Activated CD8-positive, alpha-beta memory T cell treated with anti-CD3 and anti-CD28 coated beads for 4 hours (primary cell): ENCODE results near the gene ANKRD28.
"Not testable (repeated sequence)": the region's sequence is repeated elsewhere in the genome, so short reads cannot be mapped to it uniquely, and the experiment has no call there.

Experiments
- DNase-seq, 2 donors: peaks; one replicate each; pipeline ENCODE4 v3.0.0-alpha.2; 2020; ENCODE audit warnings: low read depth in 2 of 2

The ANKRD28 gene

DNA sequence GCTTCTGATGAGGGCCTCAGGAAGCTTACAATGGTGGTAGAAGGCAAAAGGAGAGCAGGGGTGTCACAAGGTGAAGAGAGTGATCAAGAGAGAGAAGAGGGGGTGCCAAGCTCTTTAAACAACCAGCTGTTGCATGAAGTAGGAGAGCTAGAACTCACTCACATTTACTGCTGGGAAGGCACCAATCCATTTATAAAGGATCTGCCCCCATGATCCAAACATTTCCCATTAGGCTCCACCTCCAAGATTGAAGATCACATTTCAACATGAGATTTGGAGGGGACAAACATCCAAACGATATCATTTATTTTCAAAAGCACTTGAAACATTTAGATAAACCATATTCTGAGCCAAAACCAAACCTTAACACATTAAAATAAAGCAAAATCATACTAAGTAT lies 26.3 kb downstream of the ANKRD28 start:
- DNase-seq, result no peak

DNA sequence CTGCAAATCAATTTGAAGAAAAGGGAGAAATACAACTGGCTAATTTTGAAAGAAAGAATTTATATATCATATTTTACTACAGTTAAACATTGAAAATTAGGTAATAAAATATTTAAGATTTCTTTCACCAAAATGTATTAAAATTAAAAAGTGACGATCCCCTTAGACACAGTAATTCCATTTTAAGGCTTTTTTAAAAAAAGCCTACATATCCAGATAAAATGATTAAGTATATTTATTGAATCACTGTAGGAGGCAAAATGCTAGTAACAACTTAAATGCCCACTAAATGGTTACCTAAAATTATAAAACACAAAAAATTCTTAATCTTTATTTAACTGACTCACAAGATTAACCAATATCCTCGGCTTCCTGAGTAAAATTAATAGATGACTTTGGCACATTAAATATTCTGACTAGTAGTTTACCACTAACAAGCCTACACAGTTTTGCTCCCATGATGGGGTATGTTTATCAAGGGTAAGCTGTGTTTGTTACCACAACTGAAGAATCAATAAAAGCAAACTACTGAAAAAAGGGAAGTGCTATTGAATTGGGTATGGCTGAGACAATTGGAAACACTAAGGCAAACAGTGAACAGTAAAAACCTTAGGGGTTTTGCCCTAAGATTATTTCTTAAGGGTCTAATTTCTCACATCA lies 28.4 kb downstream of the ANKRD28 start:
- no peak for DNase-seq

DNA sequence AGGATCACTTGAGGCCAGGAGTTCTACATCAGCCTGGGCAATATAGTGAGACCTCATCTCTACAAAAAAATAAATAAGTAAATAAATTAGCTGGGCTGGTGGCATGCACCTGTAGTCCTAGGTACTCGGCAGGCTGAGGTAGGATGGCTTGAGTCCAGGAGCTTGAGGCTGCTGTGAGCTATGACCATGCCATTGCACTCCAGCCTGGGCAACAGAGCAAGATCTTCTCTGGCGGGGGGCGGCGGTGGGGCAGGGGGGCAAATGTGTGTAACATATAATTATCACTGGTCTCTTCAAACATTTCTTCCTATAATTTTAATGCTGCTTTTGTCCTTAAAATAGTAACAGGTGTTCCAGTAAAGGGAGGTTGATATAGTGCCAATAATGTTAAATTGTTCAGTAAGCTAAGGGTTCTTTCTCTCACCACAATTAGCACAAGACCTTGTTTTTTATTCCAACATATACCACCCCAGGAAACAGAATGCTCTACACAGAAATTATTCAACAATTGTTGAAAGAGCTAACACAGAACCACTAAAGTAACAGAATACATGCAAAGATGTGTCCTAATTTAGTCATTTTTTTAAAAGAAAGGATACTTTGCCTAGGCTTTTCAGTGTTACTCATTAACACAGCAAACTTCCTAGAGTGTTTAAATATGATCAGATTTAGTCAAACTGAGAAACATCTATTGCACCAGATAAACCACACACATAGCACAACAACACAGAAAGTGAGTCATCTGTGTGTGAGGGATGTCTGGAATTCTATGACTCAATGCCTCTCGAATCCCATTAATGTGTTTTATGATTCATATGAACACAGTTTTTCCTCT lies 29.1 kb downstream of the ANKRD28 start:
- DNase-seq, result no peak

DNA sequence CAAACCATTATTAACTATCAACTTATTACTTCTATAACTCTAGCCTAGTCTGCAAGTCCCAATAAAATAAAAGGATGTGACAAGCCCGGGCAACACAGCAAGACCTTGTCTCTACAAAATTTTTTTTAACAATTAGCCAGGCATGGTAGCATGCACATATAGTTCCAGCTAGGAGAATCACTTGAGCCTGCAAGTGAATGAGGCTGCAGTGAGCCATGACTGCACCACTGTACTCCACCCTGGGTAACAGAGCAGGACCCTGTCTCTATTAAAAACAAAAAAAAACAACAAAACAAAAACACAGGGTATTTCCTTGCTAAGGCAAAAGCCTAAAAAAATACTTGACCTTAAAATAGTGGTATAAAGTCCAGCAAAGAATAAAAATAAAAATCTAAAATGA lies 31.4 kb downstream of the ANKRD28 start:
- DNase-seq, result no peak

DNA sequence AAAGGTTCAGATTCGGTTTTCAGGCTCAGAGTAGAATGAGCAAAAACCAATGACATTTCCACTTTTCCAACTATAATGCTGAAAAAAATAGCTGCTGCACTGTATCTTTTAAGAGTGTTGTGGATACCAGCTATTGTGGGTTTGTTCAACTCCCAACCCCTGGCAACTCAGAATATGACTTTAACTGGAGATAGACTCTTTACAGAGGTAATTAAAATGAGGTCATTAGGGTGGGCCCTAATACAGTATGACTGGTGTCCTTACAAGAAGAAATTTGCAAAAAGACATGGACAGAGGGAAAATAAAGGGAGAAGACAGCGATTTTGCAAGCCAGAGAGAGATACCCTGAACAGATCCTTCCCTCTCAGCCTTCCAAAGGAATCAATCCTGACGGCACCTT lies 39.5 kb downstream of the ANKRD28 start:
- no peak for DNase-seq

DNA sequence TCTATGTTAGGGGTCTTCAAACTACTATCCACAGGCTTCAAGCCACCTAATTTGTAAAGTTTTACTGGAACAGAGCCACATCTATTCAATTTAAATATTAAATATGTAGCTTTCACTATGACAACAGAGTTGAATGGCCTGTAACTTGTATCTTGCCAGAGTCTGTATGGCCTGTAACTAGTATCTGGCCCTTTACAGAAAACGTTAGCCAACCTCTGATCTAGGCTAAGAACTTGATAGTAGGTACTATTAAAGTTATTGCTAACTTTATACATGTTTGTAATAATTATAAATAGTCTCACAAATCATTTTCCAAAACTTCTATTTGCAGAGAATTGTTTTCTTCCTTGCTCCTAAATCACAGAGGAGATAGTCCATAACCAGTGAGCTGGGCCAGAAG lies 40.0 kb downstream of the ANKRD28 start:
- DNase-seq, result no peak

DNA sequence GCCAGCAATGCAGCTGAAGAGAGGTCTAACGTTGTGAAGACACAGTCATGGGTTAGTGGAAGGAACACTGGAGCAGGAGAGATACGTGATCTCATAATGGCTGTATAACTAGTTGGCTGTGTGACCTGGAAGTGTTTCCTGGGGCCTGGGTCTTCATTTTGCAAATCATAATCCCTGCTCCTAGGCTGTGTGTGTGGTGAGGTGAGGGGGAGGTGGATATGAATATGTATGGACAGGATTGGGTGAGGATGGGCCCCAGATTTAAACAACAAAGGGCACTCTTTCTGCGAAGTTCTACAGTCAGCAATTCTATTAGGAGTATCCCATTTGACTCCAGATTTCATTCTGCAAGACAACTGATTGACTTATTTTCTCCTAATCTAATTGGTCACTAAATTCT lies 41.3 kb downstream of the ANKRD28 start:
- no peak for DNase-seq

DNA sequence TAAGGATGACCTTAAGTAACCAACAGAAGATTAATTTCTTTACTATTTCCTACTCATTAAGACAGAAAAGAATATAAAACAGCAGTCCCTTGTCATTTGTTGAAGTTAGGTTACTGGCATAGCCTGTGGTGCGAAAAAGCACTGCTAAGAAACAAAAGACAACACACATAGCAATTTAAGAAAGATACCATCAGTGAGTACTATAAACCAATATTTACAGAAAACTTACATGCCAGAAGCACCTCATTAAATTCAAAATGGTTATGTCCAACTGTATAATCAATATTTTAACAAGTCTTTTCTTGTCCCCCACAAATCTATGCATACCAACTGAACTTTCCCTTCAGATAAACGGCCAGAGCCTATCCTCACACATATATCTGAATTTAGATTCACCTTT lies 42.0 kb downstream of the ANKRD28 start:
- DNase-seq, result no peak

DNA sequence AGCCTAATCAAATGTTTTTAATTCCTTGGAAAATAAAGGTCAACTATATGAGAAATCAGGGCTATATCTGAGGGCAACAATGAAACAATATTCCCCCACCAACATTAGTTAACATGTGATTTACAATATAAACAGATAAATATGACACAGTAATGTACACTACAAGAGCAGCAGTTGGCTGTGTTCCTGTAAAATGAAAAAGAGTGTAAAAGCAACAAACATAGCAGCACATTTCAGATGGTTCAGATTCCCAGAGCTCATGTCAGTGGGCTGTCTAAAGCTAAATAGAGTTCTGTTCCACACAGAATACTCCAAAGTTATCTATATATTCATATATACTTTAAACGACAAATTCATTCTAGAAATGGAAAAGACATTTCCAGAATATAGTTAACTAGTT lies 42.6 kb downstream of the ANKRD28 start:
- DNase-seq, result no peak

DNA sequence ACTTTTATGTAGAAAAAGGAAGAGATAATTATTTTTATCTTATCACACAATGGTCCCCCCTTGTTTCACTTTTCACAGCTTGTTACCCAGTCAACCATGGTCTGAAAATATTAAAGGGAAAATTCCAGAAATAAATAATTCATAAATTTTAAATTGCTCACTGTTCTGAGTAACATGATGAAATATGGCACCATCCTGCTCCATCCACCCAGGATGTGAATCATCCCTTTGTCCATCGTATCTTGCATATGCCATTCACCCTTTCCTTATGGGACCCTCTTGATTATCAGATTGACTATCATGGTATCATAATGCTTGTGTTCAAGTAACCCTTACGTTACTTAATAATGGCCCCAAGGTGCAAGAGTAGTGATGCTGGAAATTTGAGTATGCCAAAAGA lies 43.7 kb downstream of the ANKRD28 start:
- no peak for DNase-seq

DNA sequence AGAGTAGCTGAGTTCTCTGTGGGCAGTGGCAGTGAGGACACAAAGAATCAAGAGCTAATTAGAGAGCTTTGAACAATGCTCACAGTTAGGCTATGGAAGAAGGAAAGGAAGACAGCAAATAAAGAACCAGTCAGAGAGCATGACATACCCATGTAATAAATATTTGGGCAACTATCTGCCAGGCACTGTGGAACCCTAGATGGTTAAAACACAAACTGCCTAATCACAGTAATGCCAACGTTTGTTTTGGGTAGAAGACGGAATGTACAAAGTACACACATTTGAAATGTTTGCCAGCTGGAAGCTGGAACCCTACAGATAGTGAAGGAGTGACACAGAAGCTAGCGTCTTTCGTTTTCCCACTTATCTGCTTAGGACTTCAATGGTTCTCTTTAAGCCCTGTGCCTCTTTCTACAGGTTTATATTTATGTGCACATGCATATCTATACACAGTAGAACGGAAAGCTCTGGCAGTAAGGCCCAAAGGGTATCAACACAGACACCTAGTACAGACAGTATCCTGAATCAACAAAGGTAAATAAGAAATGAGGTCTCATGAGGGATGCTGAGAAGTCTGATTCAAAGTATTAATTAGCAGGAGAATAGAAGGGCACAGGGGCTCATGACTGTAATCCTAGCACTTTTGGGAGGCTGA lies 44.6 kb downstream of the ANKRD28 start:
- DNase-seq, result no peak

DNA sequence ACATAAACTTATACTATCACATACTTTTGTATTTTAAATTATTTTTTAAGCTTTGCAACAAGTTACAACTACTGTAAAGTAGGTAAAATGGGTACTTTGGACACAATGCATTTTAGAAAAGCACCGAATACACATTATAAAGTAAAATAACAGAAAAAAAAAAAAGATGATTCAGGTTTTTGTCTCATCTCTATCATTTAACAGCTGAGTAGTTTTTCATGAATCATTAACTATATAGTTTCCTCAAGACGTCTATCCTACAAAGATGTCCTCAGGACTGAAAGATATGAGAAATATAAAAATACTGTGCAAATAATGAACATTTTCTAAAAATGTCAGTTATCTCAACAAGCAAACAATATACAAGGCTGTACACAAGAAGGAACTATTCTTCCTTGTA lies 46.9 kb downstream of the ANKRD28 start:
- no peak for DNase-seq

DNA sequence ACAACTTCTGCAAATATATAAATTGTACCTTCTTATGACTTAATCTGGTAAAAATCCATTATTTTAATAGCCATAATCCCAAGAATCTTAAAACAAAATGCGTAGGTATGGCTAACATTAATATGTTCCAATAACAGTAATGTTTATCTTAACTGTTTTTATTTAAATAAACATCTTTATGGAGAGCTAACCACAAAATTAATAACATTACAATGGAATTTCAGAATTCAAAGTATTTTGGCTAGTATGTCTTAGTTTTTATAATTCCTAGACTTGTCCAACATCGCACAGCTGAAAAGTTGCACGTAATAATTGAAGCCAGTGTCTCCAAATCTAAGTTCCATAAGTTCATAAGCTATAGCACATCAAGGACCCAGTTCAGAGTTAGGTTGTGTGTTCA lies 47.6 kb downstream of the ANKRD28 start:
- no peak for DNase-seq

DNA sequence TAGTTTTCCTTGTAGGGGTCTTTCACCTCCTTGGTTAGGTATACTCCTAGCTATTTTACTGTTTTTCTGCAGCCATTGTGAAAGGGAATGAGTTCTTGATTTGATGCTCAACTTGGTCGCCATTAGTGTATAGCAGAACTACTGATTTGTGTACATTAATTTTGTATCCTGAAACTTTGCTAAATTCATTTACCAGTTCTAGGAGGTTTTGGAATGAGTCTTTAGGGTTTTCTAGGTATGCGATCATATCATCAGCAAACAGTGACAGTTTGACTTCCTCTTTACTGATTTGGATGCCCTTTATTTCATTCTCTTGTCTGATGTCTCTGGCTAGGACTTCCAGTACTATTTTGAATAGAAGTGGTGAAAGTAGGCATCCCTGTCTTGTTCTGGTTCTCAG lies 51.9 kb downstream of the ANKRD28 start:
- not testable (repeated sequence) for DNase-seq

DNA sequence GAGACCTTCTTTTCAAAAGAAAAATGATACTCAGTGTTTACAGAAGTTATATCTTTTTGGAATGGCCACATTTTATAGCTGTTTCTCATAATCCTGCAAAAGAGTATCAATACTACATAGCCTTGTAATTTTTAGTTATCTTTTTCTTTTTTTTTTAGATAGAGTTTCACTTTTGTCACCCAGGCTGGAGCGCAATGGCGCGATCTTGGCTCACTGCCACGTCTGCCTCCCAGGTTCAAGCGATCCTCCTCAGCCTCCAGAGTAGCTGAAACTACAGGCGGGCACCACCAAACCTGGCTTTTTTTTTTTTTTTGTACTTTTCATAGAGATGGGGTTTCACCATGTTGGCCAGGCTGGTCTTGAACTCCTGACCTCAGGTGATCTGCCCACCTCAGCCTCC lies 53.6 kb downstream of the ANKRD28 start:
- no peak for DNase-seq

DNA sequence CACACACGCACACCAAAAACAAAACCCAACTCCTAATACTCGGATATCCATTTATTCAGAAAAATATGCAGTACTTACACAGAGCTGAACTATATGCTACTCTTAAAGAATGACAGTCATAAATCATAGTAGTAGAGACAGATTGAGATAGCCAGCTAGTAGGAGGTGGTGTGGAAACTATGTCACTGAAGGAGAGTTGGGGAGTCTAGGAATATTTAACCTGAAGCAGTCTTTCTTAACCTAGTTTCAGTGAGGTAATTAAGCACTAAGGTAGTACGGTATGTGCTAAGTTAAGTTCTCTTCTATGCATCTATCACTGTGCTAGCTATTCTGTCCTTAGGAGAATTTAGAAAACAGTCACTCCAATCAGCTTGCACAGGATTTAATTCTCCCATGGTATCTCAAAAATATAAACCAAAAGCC lies 54.2 kb downstream of the ANKRD28 start:
- DNase-seq, result no peak

DNA sequence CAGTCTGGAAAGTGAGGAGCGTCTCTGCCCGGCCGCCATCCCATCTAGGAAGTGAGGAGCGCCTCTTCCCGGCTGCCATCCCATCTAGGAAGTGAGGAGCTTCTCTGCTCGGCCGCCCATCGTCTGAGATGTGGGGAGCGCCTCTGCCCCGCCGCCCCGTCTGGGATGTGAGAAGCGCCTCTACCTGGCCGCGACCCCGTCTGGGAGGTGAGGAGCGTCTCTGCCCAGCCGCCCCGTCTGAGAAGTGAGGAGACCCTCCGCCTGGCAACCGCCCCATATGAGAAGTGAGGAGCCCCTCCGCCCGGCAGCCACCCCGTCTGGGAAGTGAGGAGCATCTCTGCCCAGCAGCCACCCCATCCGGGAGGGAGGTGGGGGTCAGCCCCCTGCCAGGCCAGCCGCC lies 55.5 kb downstream of the ANKRD28 start:
- not testable (repeated sequence) for DNase-seq

DNA sequence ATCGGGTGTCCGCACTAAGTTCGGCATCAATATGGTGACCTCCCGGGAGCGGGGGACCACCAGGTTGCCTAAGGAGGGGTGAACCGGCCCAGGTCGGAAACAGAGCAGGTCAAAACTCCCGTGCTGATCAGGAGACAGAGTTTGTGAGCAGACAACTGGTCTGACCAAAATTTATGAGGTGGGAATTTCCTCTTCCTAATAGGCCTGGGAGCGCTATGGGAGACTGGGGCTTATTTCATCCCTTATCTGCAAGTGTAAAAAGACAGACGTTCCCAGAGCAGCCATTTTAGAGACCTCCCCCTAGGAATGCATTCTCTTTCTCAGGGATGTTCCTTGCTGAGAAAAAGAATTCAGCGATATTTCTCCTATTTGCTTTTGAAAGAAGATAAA lies 59.2 kb downstream of the ANKRD28 start:
- not testable (repeated sequence) for DNase-seq

DNA sequence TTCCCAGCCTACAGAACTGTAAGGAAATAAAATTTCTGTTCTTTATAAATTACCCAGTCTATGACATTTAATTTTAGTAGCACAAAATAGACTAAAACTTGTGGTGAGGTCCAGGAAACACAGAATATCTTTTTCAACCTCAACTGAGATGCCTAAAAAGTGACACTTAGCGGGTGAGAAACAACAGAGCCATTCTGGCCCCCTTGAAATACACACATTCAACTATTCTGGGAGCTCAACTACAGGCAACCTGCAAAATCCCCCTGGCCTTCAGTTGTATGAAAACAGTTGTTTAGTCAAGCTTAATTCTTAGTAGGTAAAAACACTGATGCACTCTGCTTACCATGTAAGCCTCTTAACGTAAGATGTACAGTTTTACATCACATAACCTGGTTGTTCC lies 66.8 kb downstream of the ANKRD28 start:
- DNase-seq, result no peak

DNA sequence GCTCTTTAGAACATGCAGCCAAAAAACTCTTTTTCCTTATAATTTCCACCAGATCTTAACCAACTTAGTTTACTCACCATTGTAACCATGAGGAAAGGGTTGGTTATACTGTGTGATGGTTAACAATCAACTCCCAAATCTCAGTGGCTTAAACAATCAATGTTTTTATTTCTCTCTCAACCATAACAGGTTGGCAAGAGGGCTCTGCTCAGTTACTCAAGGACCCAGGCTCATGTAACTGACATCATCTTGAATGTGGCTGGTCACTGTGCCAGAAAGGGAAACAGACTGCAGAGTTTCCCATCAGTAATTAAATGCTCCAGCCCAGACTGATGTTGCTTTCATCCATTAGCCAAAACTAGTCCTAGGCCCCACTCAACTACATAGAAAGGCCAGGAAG lies 69.0 kb downstream of the ANKRD28 start:
- DNase-seq, result no peak

DNA sequence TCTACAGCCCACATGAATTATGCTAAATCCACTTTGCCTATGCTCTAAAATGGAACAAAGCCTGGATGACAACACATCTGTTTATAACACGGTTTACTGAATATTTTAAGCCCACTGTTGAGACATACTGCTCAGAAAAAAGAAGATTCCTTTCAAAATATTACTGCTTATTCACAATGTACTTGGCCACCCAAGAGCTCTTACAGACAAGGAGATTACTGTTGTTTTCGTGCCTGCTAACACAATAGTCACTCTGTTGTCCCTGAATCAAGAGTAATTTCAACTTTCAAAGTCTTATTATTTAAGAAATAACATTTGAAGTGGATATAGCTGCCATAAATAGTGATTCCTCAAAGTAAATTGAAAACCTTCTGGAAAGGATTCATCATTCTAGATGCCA lies 70.9 kb downstream of the ANKRD28 start:
- DNase-seq, result no peak

DNA sequence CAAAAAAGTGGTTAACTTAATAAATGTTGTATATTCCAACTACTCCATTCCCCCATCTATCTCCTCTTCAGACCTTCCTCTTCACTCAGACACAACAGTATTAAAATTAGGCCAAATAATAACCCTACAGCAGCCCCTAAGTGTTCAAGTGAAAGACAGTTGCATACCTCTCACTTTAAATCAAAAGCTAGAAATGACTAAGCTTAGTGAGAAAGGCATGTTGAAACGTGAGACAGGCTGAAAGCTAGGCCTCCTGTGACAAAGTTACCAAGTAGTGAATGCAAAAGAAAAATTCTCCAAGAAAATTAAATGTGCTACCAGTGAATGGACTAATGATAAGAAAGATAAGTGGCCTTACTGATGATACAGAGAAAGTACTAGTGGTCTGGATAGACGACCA lies 71.7 kb downstream of the ANKRD28 start:
- no peak for DNase-seq

DNA sequence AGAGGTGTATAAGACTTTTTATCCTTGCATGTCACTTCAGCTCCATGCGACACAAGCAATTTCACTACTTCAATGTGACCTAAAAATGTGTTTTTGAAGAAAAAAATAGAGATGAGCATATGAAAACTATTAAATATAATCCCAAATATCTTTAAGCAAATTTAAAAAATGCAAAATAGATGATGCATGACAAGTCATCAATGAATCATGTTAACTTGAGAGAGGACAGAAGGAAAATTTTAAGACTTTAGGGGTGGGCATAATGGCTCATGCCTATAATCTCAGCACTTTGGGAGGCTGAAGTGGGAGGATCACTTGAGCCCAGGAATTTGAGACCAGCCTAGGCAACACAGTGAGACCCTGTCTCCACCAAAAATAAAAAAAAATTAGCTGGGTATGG lies 73.3 kb downstream of the ANKRD28 start:
- DNase-seq, result no peak
